Heart right ventricle (tissue), 16 donors: ENCODE results near the gene PTPRN2. TPM values are rescaled to one million over a fixed set of nuclear protein-coding genes. Genes with fewer than 3 reads are reported as not detected.

Experiments used
- ATAC-seq, 8 donors: fragments of 200-7000 bp; cut with Tn5 transposase; one replicate each; pipeline ENCODE4 v1.9.1; 2020; ENCODE audit warnings: mild to moderate bottlenecking in 8 of 8, moderate library complexity in 8 of 8, moderate number of reproducible peaks in 1 of 8
- DNase-seq, 2 donors: peaks; one replicate each; pipeline ENCODE4 v3.0.0-alpha.2; 2020
- H3K27ac ChIP-seq, 10 donors: fragments of 200-600 bp; sonication (generic) in 2 of 10; one replicate each; pipeline versions ENCODE4 v1.5.0 to v1.8.0; 2020 to 2022; ENCODE audit warnings: mild to moderate bottlenecking in 3 of 10
- H3K27me3 ChIP-seq, 7 donors: fragments of 200-600 bp; one replicate each; pipeline ENCODE4 v1.8.0; 2021 to 2022; ENCODE audit warnings: mild to moderate bottlenecking in 2 of 7
- H3K36me3 ChIP-seq, 9 donors: fragments of 200-600 bp; sonication (generic) in 1 of 9; one replicate each; pipeline versions ENCODE4 v1.5.0 to v1.8.0; 2020 to 2022; ENCODE audit warnings: mild to moderate bottlenecking in 2 of 9
- H3K4me1 ChIP-seq, 9 donors: fragments of 200-600 bp; sonication (generic) in 1 of 9; one replicate each; pipeline versions ENCODE4 v1.5.0 to v1.8.0; 2020 to 2022; ENCODE audit warnings: mild to moderate bottlenecking in 4 of 9
- H3K4me3 ChIP-seq, 10 donors: fragments of 200-600 bp; sonication (generic) in 2 of 10; one replicate each; pipeline versions ENCODE4 v1.5.0 to v1.8.0; 2020 to 2022; ENCODE audit warnings: mild to moderate bottlenecking in 7 of 10, moderate library complexity in 2 of 10
- H3K9me3 ChIP-seq, 11 donors: fragments of 200-600 bp in 10 of 11; sonication (generic) in 2 of 11; one replicate each; pipeline versions ENCODE4 v1.5.0 to v1.8.0; 2013 to 2022; ENCODE audit warnings: mild to moderate bottlenecking in 2 of 11, control low read depth in 1 of 11, moderate library complexity in 1 of 11
- WGBS, 2 donors: extraction: QIAGEN DNeasy Blood & Tissue Kit; methylation state at CpG; one replicate each; pipeline ENCODE4 v1.1.7; 2013; ENCODE audit warnings: inconsistent platforms in 1 of 2; 5-methylcytosine and 5-hydroxymethylcytosine counted together
- intact Hi-C, 10 donors: fragments of 100-400 bp; cut with DNase I; formaldehyde crosslinking; loops; one replicate each; pipeline versions ENCODE4 v1.11.1 to v1.14.2; 2022
- polyA plus RNA-seq, 2 donors: library from polyadenylated mRNA; stranded (reverse); fragments of 200-250 nt; gene quantifications; one replicate each; pipeline ENCODE4 v1.2.3, GENCODE V29; 2013
- total RNA-seq, 10 donors: library from RNA; stranded (reverse); fragmentation: NEBNext Ultra II Directional in 3 of 10; extraction: Animal tissue kit (Norgen Biotek cat#: 25700) in 3 of 10; gene quantifications; one replicate each; pipeline versions ENCODE4 v1.2.1 to v1.2.4, GENCODE V29; 2021 to 2023
- TF ChIP-seq, protein P1 (sequence below), 9 donors: fragments of 200-600 bp; sonication (generic) in 2 of 9; IDR thresholded peaks; one replicate each; pipeline versions ENCODE4 v1.5.0 to v1.8.0; 2021 to 2022; ENCODE audit warnings: antibody characterized with exemption in 9 of 9, mild to moderate bottlenecking in 5 of 9, moderate library complexity in 1 of 9
- donor health status: Arrhythmogenic right ventricular cardiomyopathy.
- donor health status: ischemic (EF 13 %, LVEDD 7.1; RV severe dilation, severe dysfunction).
- donor health status: healthy with polysubstance abuse.
- donor health status: DM: no; HTN: yes; CAD: no.
- donor health status: DM: no; HTN: no; CAD: no.
- donor health status: ischemic (EF 25% LVEDD 6.9; RV normal size, moderate dysfunction).
- donor health status: ischemic (EF 25% LVEDD 5.7; RV mildly dilated, moderate dysfunction).
- donor health status: healthy.
- donor health status: DM: yes; HTN: yes; CAD: no.
- donor health status: Ischemic cardiomyopathy.
- donor health status: ischemic (EF 35%, LVEDD 5.7; RV mildly dilated, moderate dysfunction).
- donor health status: nonischemic (EF 11% LVEDD 7.7; RV severe dilation, severe dysfunction).
- donor health status: DM: yes; HTN: yes; CAD: no.
- donor health status: PGD.
- donor health status: ischemic (EF 29% LVEDD 5.4; RV normal size, mild dysfunction).
- donor health status: nonischemic (EF 23%, LVEDD 6.1; RV moderate dilation, normal function).

The PTPRN2 gene
- total and polyA plus RNA-seq, 12 donors, result 0.82 to 1.8 (median 1.3) TPM

DNA sequence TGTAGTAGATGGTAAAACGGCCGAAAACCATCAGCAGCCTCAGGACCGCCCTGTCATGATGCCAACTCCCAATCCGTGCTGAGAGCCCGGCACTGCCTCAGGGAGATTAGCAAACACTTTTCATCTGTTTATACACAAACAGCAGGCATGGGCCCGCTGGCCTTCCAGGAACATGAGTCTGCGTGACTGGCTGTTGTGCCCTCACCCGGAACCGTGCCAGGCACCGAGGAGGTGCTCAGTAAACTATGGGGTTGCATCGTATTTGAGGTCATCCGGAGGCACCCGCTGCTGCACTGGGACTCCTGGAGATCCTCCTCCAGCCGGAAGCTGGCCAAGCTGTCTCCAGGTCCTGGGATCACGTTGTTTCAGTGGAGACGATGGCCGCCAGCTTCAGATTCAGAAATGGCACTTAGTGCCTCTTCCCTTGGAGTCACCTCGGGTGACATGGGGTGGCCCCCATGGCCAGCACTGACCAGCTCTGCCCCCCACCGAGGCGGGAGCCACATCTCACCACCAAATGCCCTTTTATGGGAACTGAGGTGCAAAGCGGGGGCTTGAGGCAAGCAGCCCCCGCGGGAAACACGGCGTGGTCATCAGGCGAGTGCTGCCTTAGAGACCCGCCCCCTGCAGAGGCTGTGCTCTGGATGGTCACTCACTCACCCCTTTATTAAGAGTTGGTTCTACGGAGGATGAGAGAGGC is 585.9 kb downstream of the PTPRN2 start:
- Histone ChIP-seq H3K27me3 (peaks cover 0 to 29% (median 10%) of the 10 kb centered on the region in 7 donors), H3K36me3 (no peaks in the 10 kb centered on the region), H3K4me1 (peaks cover 0 to 14% (median 8%) of the 10 kb centered on the region in 9 donors), H3K9me3 (no peaks in the 10 kb centered on the region), H3K4me3 (no peak overlapping the region), H3K27ac (no peak overlapping the region)
- intact Hi-C loops, result no loop called here
- no peak for DNase-seq
- ATAC-seq, result no peak
- TF ChIP-seq, protein P1, sequence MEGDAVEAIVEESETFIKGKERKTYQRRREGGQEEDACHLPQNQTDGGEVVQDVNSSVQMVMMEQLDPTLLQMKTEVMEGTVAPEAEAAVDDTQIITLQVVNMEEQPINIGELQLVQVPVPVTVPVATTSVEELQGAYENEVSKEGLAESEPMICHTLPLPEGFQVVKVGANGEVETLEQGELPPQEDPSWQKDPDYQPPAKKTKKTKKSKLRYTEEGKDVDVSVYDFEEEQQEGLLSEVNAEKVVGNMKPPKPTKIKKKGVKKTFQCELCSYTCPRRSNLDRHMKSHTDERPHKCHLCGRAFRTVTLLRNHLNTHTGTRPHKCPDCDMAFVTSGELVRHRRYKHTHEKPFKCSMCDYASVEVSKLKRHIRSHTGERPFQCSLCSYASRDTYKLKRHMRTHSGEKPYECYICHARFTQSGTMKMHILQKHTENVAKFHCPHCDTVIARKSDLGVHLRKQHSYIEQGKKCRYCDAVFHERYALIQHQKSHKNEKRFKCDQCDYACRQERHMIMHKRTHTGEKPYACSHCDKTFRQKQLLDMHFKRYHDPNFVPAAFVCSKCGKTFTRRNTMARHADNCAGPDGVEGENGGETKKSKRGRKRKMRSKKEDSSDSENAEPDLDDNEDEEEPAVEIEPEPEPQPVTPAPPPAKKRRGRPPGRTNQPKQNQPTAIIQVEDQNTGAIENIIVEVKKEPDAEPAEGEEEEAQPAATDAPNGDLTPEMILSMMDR (IDR thresholded peaks at IDR 0.05), result no peak
- WGBS, 2 donors, result 87 to 88% methylated on average over 28 of the region's 28 CpGs

DNA sequence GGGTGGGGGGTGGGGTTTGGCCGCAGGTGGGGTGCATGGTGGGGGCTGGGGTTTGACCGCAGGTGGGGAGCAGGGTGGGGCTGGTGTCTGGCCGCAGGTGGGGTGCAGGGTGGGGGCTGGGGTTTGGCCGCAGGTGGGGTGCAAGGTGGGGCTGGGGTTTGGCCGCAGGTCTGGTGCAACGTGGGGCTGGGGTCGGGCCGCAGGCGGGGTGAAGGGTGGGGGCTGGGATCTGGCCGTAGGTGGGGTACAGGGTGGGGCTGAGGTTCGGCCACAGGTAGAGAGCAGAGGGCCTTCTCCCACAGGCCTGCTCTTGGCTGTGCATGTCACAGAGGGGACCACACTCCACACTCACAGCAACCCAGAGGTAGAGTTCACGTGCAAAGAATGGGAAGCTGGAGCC is 586.6 kb downstream of the PTPRN2 start:
- peaks cover 0 to 1% (median 0%) of the 10 kb centered on the region in 11 donors for H3K9me3 ChIP-seq
- peaks cover 0 to 14% (median 8%) of the 10 kb centered on the region in 9 donors for H3K4me1 ChIP-seq
- no peak for DNase-seq
- no peaks in the 10 kb centered on the region for H3K36me3 ChIP-seq
- WGBS, 2 donors, result 82 to 83% methylated on average over 9 of the region's 12 CpGs
- peaks cover 0 to 34% (median 11%) of the 10 kb centered on the region in 7 donors for H3K27me3 ChIP-seq
- intact Hi-C loops, result no loop called here
- no peak overlapping the region for H3K4me3 ChIP-seq
- ATAC-seq, result no peak
- TF ChIP-seq, protein P1 (IDR thresholded peaks at IDR 0.05), result no peak
- H3K27ac ChIP-seq, result no peak overlapping the region

DNA sequence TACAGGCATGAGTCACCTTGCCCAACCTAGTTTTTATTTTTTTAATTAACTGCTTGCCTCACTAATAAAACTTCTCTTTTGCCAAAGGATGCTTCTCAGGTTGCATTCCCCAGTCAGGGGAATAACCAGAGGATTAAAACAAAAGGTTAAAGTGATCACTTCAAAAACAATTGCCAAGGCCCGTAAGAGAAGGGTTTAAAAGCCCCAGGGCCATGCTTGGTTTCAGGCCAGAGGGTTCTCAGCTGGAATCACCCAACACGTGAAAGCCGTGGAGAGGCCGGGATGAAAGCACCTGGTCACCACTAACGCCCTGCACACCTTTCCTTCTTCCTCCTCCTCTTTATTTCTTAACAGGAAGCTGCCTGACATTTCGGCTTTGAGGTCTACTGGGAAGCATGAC is 587.5 kb downstream of the PTPRN2 start:
- Histone ChIP-seq H3K36me3 (no peaks in the 10 kb centered on the region), H3K9me3 (peaks cover 0 to 8% (median 0%) of the 10 kb centered on the region in 11 donors), H3K27ac (no peak overlapping the region), H3K4me3 (no peak overlapping the region), H3K27me3 (peaks cover 0 to 36% (median 15%) of the 10 kb centered on the region in 7 donors), H3K4me1 (peaks cover 0 to 14% (median 8%) of the 10 kb centered on the region in 9 donors)
- intact Hi-C loops, result no loop called here
- 72 to 74% methylated on average over 6 of the region's 6 CpGs for WGBS, 2 donors
- no peak for DNase-seq
- TF ChIP-seq, protein P1 (IDR thresholded peaks at IDR 0.05), result no peak
- ATAC-seq, result no peak

DNA sequence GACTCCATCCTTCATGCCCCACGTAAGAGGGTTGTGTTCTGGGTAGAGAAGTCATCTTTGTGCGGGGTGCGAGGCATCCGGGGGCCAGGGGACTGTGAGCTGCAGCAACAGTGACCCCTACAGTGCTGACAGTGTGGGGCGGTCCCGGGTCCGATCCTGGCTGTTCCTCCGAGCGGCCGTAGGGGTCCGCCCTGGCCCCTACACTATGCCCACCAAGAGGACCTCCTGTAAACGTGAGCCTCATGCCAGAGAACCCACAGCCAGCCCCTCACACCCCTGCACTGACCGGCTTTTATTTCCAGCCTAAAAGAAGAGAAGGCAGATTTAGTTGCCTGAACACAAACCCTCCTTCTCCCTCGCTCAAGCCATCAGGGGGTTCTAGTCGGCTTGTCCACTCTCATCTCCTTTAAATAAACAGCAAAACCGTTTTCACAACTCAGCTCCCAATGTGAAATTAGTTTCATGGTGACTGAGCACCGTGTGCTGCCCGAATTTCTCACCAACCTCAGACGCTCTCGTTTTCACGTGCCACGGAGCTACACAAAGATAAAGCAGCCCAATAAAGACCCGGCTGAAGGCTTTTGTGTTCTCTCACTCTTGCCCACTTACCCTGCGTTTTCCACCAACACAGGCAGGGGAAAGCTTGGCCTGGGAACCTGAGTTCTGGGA is 588.6 kb downstream of the PTPRN2 start:
- peaks cover 0 to 8% (median 0%) of the 10 kb centered on the region in 11 donors for H3K9me3 ChIP-seq
- H3K36me3 ChIP-seq, result no peaks in the 10 kb centered on the region
- H3K27me3 ChIP-seq, result peaks cover 0 to 36% (median 15%) of the 10 kb centered on the region in 7 donors
- TF ChIP-seq, protein P1 (IDR thresholded peaks at IDR 0.05), result no peak
- no peak for DNase-seq
- peaks cover 0 to 7% (median 3%) of the 10 kb centered on the region in 9 donors for H3K4me1 ChIP-seq
- ATAC-seq, result no peak
- WGBS, 2 donors, result 69 to 73% methylated on average over 24 of the region's 24 CpGs
- intact Hi-C loops, result no loop called here
- no peak overlapping the region for H3K4me3 ChIP-seq
- no peak overlapping the region for H3K27ac ChIP-seq
